ENCODE data around the gene CTCFL.

Gene CTCFL

GRCh38 chr20:57559658-57560553 is 35.0 kb upstream of the CTCFL start:
- DNase-seq: no peak

GRCh38 chr20:57559289-57559634 is 34.3 kb upstream of the CTCFL start:
- DNase-seq: no peak

GRCh38 chr20:57558614-57559288 is 33.8 kb upstream of the CTCFL start:
- no peak for DNase-seq

GRCh38 chr20:57557926-57558613 is 33.1 kb upstream of the CTCFL start:
- no peak for DNase-seq

GRCh38 chr20:57556980-57557274 is 32.0 kb upstream of the CTCFL start:
- DNase-seq: no peak

- DNase-seq: no peak
Measured at GRCh38 chr20:57555457-57556184, 30.7 kb upstream of the CTCFL start.

GRCh38 chr20:57553376-57554018 is 28.6 kb upstream of the CTCFL start:
- DNase-seq: no peak

- no peak for DNase-seq
Measured at GRCh38 chr20:57552471-57552870, 27.5 kb upstream of the CTCFL start.

- no peak for DNase-seq
Measured at GRCh38 chr20:57548177-57549058, 23.5 kb upstream of the CTCFL start.

GRCh38 chr20:57546956-57547649 is 22.2 kb upstream of the CTCFL start:
- DNase-seq: no peak

- no peak for DNase-seq
Measured at GRCh38 chr20:57545927-57546662, 21.2 kb upstream of the CTCFL start.

- DNase-seq: no peak
Measured at GRCh38 chr20:57544838-57545564, 20.1 kb upstream of the CTCFL start.

- no peak for DNase-seq
Measured at GRCh38 chr20:57543754-57544153, 18.8 kb upstream of the CTCFL start.

- no peak for DNase-seq
Measured at GRCh38 chr20:57540890-57541580, 16.1 kb upstream of the CTCFL start.

GRCh38 chr20:57539889-57540288 is 14.9 kb upstream of the CTCFL start:
- DNase-seq: no peak

- DNase-seq: no peak
Measured at GRCh38 chr20:57537822-57538221, 12.9 kb upstream of the CTCFL start.

- no peak for DNase-seq
Measured at GRCh38 chr20:57536771-57537724, 12.1 kb upstream of the CTCFL start.
